ENCODE results near the gene TBC1D22A. TPM values are rescaled to one million over a fixed set of nuclear protein-coding genes. Genes with fewer than 3 reads are reported as not detected.
A peak's percentile ranks its signal among the peaks of the same experiment; 100 is the strongest.

The TBC1D22A gene
- total RNA-seq, 1 experiment from 2014 or later: 8.2 TPM

- H3K27me3 ChIP-seq (ENCODE audit: control insufficient read depth, insufficient read depth, low read length): no peaks in the 10 kb centered on the region
- H3K4me3 ChIP-seq (ENCODE audit: insufficient read depth, low read depth, low read length): no peak overlapping the region
- no peaks in the 10 kb centered on the region for H3K36me3 ChIP-seq (replicated peaks; ENCODE audit: control insufficient read depth, insufficient read depth, low read length)
- DNase-seq: peak; percentile 39
Observed at GRCh38 chr22:47193606-47194329, 431.3 kb downstream of the TBC1D22A start.

- no peaks in the 10 kb centered on the region for H3K27me3 ChIP-seq (ENCODE audit: control insufficient read depth, insufficient read depth, low read length)
- H3K4me3 ChIP-seq (ENCODE audit: insufficient read depth, low read depth, low read length): no peak overlapping the region
- no peaks in the 10 kb centered on the region for H3K36me3 ChIP-seq (replicated peaks; ENCODE audit: control insufficient read depth, insufficient read depth, low read length)
- DNase-seq: peak; percentile 38
Observed at GRCh38 chr22:47194476-47195155, 432.2 kb downstream of the TBC1D22A start.

- Histone ChIP-seq H3K27me3 (ENCODE audit: control insufficient read depth, insufficient read depth, low read length) (no peaks in the 10 kb centered on the region), H3K4me3 (ENCODE audit: insufficient read depth, low read depth, low read length) (no peak overlapping the region), H3K36me3 (replicated peaks; ENCODE audit: control insufficient read depth, insufficient read depth, low read length) (no peaks in the 10 kb centered on the region)
- peak; percentile 45 for DNase-seq
Observed at GRCh38 chr22:47195156-47195483, 432.7 kb downstream of the TBC1D22A start.

- H3K4me3 ChIP-seq (ENCODE audit: insufficient read depth, low read depth, low read length): no peak overlapping the region
- no peaks in the 10 kb centered on the region for H3K27me3 ChIP-seq (ENCODE audit: control insufficient read depth, insufficient read depth, low read length)
- peak; percentile 27 for DNase-seq
- H3K36me3 ChIP-seq (replicated peaks; ENCODE audit: control insufficient read depth, insufficient read depth, low read length): no peaks in the 10 kb centered on the region
Observed at GRCh38 chr22:47195484-47196165, 433.2 kb downstream of the TBC1D22A start.

GRCh38 chr22:47196166-47196849, 433.9 kb downstream of the TBC1D22A start:
- H3K4me3 ChIP-seq (ENCODE audit: insufficient read depth, low read depth, low read length): no peak overlapping the region
- DNase-seq: peak; percentile 17
- no peaks in the 10 kb centered on the region for H3K27me3 ChIP-seq (ENCODE audit: control insufficient read depth, insufficient read depth, low read length)
- no peaks in the 10 kb centered on the region for H3K36me3 ChIP-seq (replicated peaks; ENCODE audit: control insufficient read depth, insufficient read depth, low read length)

- no peak for DNase-seq
- Histone ChIP-seq H3K27me3 (ENCODE audit: control insufficient read depth, insufficient read depth, low read length) (no peaks in the 10 kb centered on the region), H3K36me3 (replicated peaks; ENCODE audit: control insufficient read depth, insufficient read depth, low read length) (no peaks in the 10 kb centered on the region), H3K4me3 (ENCODE audit: insufficient read depth, low read depth, low read length) (no peak overlapping the region)
Observed at GRCh38 chr22:47196881-47197772, 434.7 kb downstream of the TBC1D22A start.

GRCh38 chr22:47197773-47198500, 435.5 kb downstream of the TBC1D22A start:
- Histone ChIP-seq H3K36me3 (replicated peaks; ENCODE audit: control insufficient read depth, insufficient read depth, low read length) (no peaks in the 10 kb centered on the region), H3K27me3 (ENCODE audit: control insufficient read depth, insufficient read depth, low read length) (no peaks in the 10 kb centered on the region), H3K4me3 (ENCODE audit: insufficient read depth, low read depth, low read length) (no peak overlapping the region)
- DNase-seq: no peak

GRCh38 chr22:47198801-47199251, 436.4 kb downstream of the TBC1D22A start:
- no peak overlapping the region for H3K4me3 ChIP-seq (ENCODE audit: insufficient read depth, low read depth, low read length)
- no peaks in the 10 kb centered on the region for H3K36me3 ChIP-seq (replicated peaks; ENCODE audit: control insufficient read depth, insufficient read depth, low read length)
- peak; percentile 43 for DNase-seq
- no peaks in the 10 kb centered on the region for H3K27me3 ChIP-seq (ENCODE audit: control insufficient read depth, insufficient read depth, low read length)

GRCh38 chr22:47199261-47199978, 437.0 kb downstream of the TBC1D22A start:
- Histone ChIP-seq H3K27me3 (ENCODE audit: control insufficient read depth, insufficient read depth, low read length) (no peaks in the 10 kb centered on the region), H3K4me3 (ENCODE audit: insufficient read depth, low read depth, low read length) (no peak overlapping the region), H3K36me3 (replicated peaks; ENCODE audit: control insufficient read depth, insufficient read depth, low read length) (no peaks in the 10 kb centered on the region)
- peak; percentile 50 for DNase-seq

- Histone ChIP-seq H3K27me3 (ENCODE audit: control insufficient read depth, insufficient read depth, low read length) (no peaks in the 10 kb centered on the region), H3K4me3 (ENCODE audit: insufficient read depth, low read depth, low read length) (no peak overlapping the region)
- DNase-seq: no peak
Observed at GRCh38 chr22:47199979-47200272, 437.5 kb downstream of the TBC1D22A start.

GRCh38 chr22:47200273-47201051, 438.0 kb downstream of the TBC1D22A start:
- Histone ChIP-seq H3K27me3 (ENCODE audit: control insufficient read depth, insufficient read depth, low read length) (no peaks in the 10 kb centered on the region), H3K4me3 (ENCODE audit: insufficient read depth, low read depth, low read length) (no peak overlapping the region), H3K36me3 (replicated peaks; ENCODE audit: control insufficient read depth, insufficient read depth, low read length) (no peaks in the 10 kb centered on the region)
- DNase-seq: no peak

More at GRCh38 chr22:47199979-47200272, 437.5 kb downstream of the TBC1D22A start:
- no peaks in the 10 kb centered on the region for H3K36me3 ChIP-seq (replicated peaks; ENCODE audit: control insufficient read depth, insufficient read depth, low read length)

GRCh38 chr22:47201186-47201995, 438.9 kb downstream of the TBC1D22A start:
- DNase-seq: no peak
- H3K4me3 ChIP-seq (ENCODE audit: insufficient read depth, low read depth, low read length): no peak overlapping the region
- no peaks in the 10 kb centered on the region for H3K27me3 ChIP-seq (ENCODE audit: control insufficient read depth, insufficient read depth, low read length)
- H3K36me3 ChIP-seq (replicated peaks; ENCODE audit: control insufficient read depth, insufficient read depth, low read length): no peaks in the 10 kb centered on the region
